Heart left ventricle (tissue), 13 donors: ENCODE measurements around the gene EPG5.

Experiments used
- CTCF ChIP-seq, 12 donors: fragments of 200-600 bp; sonication (generic) in 4 of 12; IDR thresholded peaks; one replicate each; pipeline versions ENCODE4 v1.5.0 to v1.8.0; 2018 to 2022; ENCODE audit warnings: antibody characterized with exemption in 12 of 12, mild to moderate bottlenecking in 5 of 12
- POLR2A ChIP-seq, 2 donors: fragments of 450-650 bp; IDR thresholded peaks; one replicate each; pipeline ENCODE4 v1.6.1; 2017; ENCODE audit warnings: antibody characterized with exemption in 2 of 2, mild to moderate bottlenecking in 2 of 2, moderate library complexity in 2 of 2
- donor health status: ischemic (EF 13 %, LVEDD 7.1; RV severe dilation, severe dysfunction).
- donor health status: DM: no; HTN: yes; CAD: no.
- donor health status: DM: no; HTN: no; CAD: no.
- donor health status: ischemic (EF 25% LVEDD 6.9; RV normal size, moderate dysfunction).
- donor health status: ischemic (EF 25% LVEDD 5.7; RV mildly dilated, moderate dysfunction).
- donor health status: ischemic (EF 35%, LVEDD 5.7; RV mildly dilated, moderate dysfunction).
- donor health status: nonischemic (EF 11% LVEDD 7.7; RV severe dilation, severe dysfunction).
- donor health status: DM: yes; HTN: yes; CAD: no.
- donor health status: PGD.
- donor health status: ischemic (EF 29% LVEDD 5.4; RV normal size, mild dysfunction).
- donor health status: nonischemic (EF 23%, LVEDD 6.1; RV moderate dilation, normal function).

GRCh38 chr18:45850021-45850420, 117.1 kb downstream of the EPG5 start:
- peak in 1 of 12 donors; percentile 27 for TF ChIP-seq CTCF (IDR thresholded peaks at IDR 0.05)
- TF ChIP-seq POLR2A (IDR thresholded peaks at IDR 0.05) = no peak
